ENCODE results near the gene LIMS3.
"Not testable (repeated sequence)": the region's sequence is repeated elsewhere in the genome, so short reads cannot be mapped to it uniquely, and the experiment has no call there.

Gene LIMS3

GRCh38 chr2:109898462-109899336 is at the start of gene LIMS3:
TSS of gene LIMS3 (plus strand) at chr2:109898688. CDS start at chr2:109898729, 41 bp downstream.
- not testable (repeated sequence) for DNase-seq

GRCh38 chr2:109871129-109871751 is 27.2 kb upstream of the LIMS3 start:
- not testable (repeated sequence) for DNase-seq

GRCh38 chr2:109876625-109877024 is 21.9 kb upstream of the LIMS3 start:
- not testable (repeated sequence) for DNase-seq

- DNase-seq: not testable (repeated sequence)
Observed at GRCh38 chr2:109882112-109882511, 16.4 kb upstream of the LIMS3 start.

GRCh38 chr2:109888414-109888813 is 10.1 kb upstream of the LIMS3 start:
- DNase-seq: not testable (repeated sequence)

GRCh38 chr2:109889909-109890308 is 8.6 kb upstream of the LIMS3 start:
- DNase-seq: not testable (repeated sequence)

- DNase-seq: not testable (repeated sequence)
Observed at GRCh38 chr2:109891024-109891423, 7.5 kb upstream of the LIMS3 start.

GRCh38 chr2:109893736-109894135 is 4.8 kb upstream of the LIMS3 start:
- not testable (repeated sequence) for DNase-seq

- not testable (repeated sequence) for DNase-seq
Observed at GRCh38 chr2:109894141-109894540, 4.3 kb upstream of the LIMS3 start.

GRCh38 chr2:109895090-109895869 is 3.2 kb upstream of the LIMS3 start:
- DNase-seq: not testable (repeated sequence)

GRCh38 chr2:109896212-109896611 is 2.3 kb upstream of the LIMS3 start:
- not testable (repeated sequence) for DNase-seq

GRCh38 chr2:109897769-109898461 is 573 bp upstream of the LIMS3 start:
- not testable (repeated sequence) for DNase-seq

GRCh38 chr2:109905796-109906195 is 7.3 kb downstream of the LIMS3 start:
- not testable (repeated sequence) for DNase-seq

GRCh38 chr2:109908626-109909025 is 10.1 kb downstream of the LIMS3 start:
- not testable (repeated sequence) for DNase-seq

GRCh38 chr2:109910789-109911188 is 12.3 kb downstream of the LIMS3 start:
- not testable (repeated sequence) for DNase-seq

GRCh38 chr2:109913911-109914310 is 15.4 kb downstream of the LIMS3 start:
- DNase-seq: not testable (repeated sequence)

GRCh38 chr2:109914552-109914951 is 16.1 kb downstream of the LIMS3 start:
- DNase-seq: not testable (repeated sequence)

GRCh38 chr2:109915830-109916229 is 17.3 kb downstream of the LIMS3 start:
- DNase-seq: not testable (repeated sequence)

- not testable (repeated sequence) for DNase-seq
Observed at GRCh38 chr2:109920162-109920561, 21.7 kb downstream of the LIMS3 start.

GRCh38 chr2:109921543-109922384 is 23.3 kb downstream of the LIMS3 start:
- not testable (repeated sequence) for DNase-seq

GRCh38 chr2:109924481-109924880 is 26.0 kb downstream of the LIMS3 start:
- DNase-seq: not testable (repeated sequence)
